ENCODE results near the gene PLXDC2.

The PLXDC2 gene

DNA sequence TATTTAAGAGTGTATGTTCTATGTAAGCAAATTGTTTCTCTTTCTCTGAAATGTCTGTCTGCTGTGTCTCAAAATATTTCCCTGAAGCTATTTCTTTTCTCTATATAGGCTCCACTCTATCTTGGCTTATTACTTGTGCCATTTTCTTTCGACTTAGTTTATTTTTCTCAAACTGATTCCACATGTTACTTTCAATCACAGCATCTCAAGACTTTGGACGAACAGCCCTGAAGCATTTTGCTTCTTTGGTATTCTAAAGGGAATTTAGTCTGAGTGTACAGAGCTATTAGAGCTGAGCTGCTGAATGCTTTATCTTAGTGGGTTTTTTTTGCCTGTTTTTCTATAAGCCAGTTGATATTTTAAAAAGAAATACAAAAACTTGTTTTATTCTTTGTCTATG lies 95.7 kb downstream of the PLXDC2 start:
- TF ChIP-seq, protein P1, sequence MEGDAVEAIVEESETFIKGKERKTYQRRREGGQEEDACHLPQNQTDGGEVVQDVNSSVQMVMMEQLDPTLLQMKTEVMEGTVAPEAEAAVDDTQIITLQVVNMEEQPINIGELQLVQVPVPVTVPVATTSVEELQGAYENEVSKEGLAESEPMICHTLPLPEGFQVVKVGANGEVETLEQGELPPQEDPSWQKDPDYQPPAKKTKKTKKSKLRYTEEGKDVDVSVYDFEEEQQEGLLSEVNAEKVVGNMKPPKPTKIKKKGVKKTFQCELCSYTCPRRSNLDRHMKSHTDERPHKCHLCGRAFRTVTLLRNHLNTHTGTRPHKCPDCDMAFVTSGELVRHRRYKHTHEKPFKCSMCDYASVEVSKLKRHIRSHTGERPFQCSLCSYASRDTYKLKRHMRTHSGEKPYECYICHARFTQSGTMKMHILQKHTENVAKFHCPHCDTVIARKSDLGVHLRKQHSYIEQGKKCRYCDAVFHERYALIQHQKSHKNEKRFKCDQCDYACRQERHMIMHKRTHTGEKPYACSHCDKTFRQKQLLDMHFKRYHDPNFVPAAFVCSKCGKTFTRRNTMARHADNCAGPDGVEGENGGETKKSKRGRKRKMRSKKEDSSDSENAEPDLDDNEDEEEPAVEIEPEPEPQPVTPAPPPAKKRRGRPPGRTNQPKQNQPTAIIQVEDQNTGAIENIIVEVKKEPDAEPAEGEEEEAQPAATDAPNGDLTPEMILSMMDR (conservative IDR thresholded peaks at IDR 0.05) = no peak
- no peak overlapping the region for H3K27ac ChIP-seq

DNA sequence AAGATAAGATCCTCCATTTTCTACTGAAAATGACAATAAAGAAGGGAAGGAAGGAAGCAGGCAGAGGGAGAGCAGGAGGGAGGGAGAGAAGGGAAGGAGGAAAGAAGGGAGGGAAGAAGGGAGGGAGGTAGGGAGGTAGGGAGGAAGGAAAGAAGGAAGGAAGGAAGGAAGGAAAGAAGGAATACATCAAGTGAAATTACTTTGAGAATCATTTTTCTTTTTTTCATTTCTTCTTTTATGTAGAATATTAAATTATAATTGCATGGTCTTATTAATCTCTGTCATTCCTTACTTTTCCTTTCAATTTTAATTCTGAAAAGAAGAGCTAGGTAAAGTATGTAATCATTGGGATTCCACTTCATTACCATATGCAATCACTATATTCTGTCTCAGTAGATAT lies 97.8 kb downstream of the PLXDC2 start:
- TF ChIP-seq, protein P1 (conservative IDR thresholded peaks at IDR 0.05) = no peak
- no peak overlapping the region for H3K27ac ChIP-seq

DNA sequence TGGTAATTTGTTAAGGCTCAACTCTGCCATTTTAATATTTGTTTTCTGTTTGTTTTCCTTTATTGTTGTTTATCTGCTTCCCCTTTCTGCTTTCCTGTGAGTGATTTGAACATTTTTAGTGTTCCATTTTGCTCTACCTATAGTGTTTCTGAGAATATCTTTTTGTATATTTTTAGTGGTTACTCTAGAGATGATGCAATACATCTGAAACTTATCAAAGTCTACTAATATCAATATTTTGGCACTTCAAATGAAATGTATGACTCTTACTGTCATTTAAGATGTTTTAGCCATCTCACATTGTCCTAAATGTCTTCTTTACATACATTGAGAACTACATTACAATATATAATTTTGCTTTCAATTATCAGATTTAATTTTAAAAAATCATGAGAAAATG lies 98.9 kb downstream of the PLXDC2 start:
- TF ChIP-seq, protein P1 (conservative IDR thresholded peaks at IDR 0.05) = no peak
- no peak overlapping the region for H3K27ac ChIP-seq

DNA sequence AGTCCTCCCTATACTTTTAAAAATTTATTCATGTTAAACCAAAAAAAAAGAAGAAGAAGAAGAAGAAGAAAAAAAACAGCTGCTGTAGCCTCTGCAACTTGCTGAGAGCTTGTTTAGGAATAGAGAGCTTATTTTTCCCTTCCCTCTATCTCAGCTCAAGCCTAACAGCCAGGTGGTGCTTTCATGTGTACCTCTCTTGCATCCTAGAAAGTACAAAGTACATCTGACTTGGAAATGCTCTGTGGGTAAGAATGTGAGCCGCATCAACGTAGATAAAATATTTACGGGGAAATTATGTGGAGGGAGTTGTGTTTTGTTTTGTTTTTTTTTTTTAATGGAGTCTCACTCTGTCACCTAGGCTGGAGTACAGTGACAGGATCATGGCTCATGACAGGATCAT lies 99.6 kb downstream of the PLXDC2 start:
- TF ChIP-seq, protein P1 (conservative IDR thresholded peaks at IDR 0.05) = no peak
- H3K27ac ChIP-seq = no peak overlapping the region

DNA sequence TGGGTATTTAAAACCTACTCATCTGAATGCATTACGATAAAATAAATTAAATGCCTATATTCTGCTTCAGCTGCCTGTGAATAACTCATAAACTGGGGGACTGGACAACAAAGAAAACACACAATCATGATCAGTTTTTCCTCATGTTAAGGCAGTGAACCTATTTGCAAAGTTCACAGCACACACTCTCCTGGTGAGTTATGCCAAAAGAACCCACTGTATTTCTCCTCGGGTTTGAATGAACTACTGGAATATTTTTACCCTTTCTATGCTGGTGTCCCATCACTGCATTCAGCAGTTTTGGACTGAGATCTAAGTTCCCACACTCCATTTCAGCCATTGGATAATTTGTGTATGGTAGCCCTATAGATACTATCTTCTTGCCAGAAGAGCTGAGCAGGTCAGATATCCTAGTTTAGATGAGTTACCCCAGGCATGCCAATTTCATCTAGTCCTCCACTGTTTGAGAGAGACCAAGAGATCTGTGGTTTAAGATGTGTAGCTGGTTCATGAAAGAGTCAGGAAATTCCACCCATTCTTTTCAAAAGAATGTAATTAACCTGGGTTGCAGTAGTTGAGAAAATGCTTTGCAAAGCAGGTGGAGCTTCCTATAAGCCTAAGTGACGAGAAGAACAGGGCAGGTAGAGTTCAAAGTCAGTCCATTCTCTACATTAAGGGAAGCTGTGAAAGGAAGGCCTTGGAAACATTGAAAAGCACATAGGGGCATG lies 101.7 kb downstream of the PLXDC2 start:
- TF ChIP-seq, protein P1 (conservative IDR thresholded peaks at IDR 0.05) = no peak
- peak overlapping the region; percentile 28 for H3K27ac ChIP-seq

DNA sequence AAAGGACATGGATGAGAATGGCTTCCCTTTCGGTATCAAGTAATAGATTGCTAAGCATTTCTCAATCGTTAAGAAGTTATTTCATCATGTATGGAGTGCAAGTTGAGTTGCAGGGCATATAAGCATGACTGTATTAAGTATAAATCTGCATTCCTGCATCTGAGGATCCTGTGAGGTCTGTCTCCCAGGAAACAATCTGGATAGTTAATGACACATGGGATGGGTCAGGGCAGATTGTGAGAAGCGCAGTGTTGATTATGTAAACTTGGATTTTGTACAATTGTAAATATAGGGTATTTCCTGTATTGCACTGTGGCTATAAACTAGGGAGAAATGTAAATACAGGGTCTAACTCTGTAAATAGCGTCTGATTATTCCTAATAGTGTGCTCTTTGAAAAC lies 102.6 kb downstream of the PLXDC2 start:
- TF ChIP-seq, protein P1 (conservative IDR thresholded peaks at IDR 0.05) = no peak
- H3K27ac ChIP-seq = peak overlapping the region; percentile 28

DNA sequence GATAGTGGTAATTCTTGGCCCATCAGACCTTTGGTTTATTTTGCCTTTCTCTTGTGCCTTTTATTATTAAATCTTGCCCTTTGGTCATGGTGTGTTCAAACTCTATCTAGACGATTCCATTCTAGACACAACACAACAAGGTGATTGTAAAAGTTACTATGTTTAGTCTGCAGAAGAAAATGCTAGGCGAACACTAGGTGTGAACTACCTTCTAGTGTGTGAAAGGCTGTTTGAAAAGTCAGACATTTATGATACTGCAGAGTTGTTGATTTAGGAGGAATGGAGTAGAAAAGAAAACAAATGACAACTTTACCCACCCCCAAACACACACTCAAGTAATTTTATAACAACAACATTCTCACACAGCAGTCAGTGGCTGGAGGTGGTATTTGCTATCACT lies 103.4 kb downstream of the PLXDC2 start:
- H3K27ac ChIP-seq = peak overlapping the region; percentile 28
- TF ChIP-seq, protein P1 (conservative IDR thresholded peaks at IDR 0.05) = no peak
